Measurements from ENCODE around the gene MGMT.

The MGMT gene

DNA sequence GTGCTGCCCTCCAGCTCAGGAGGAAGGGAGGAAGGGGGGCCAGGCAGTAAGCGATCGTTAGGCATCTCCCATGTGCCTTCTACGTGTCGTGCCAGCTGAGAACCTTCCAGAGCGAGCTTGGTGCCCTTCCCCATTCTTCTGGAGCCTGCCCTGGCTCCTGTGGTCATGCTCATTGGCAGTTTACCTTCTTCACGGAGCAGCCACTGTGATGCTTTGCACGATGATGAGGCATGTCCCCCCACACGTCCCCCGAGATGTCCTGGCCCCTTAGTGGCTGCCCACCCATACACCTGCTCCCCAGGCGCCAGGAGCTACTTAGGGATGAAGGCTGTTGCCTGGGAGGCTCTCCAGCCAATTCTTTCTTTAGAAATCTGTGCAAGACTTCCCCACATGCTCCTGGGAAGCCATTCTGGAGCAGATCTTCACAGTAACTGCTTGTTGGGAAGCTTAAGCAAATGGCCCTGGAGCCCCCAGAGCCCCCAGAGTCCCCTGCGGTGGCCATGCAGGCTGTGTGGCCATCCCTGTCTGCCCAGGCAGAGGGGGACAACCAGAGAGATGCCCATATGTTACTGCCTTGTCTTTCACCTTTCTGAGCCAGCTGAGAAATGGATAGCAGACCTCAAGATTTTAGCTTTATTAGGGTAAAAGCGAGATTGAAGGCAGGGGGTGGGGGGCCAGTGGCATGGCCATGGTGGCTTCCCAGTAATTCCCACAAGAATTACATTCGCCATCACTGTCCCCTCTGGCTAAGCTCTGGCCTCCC lies 298.0 kb downstream of the MGMT start:
- DNase-seq: no peak

DNA sequence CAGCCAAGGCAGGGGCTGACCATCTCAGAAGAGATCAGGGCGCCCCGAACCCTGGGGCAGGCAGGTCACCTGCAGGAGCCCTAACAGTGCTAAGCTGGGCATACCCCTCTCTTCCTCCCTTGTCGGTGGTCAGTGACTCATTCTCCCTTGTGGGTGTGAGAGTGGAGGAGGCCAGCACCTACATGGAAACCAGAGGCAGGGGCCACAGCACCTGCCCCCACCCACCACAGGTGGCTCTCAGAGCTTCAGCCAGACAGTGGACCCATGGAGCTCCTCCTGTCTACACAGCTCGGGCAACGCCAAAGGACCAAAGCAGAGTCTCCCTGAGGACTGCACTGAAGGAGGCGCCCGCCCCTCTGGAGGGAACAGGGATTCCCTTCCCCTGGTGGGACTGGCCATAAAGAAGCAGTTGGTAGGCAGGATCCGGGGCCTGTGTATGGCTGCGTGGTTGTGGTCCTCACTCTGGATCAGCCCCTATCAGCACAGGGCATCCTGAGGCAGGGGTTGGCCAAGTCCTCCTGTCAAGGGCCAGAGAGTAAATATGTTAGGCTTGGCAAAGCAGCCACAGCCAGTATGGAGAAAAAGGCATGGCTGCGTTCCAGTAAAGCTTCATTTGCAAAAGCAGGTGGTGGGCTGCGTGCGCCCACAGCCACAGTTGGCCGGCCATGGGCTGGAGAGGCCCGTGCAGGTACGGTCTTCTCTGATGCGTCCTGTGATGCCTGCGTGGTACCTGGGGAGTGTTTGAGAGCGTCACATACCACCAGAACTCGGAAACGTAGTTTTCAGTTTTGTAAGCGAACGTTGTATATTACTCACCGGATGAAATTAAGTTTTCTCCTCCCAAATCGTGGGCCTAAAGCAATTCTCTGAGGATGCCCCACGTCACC lies 298.9 kb downstream of the MGMT start:
- DNase-seq: no peak

DNA sequence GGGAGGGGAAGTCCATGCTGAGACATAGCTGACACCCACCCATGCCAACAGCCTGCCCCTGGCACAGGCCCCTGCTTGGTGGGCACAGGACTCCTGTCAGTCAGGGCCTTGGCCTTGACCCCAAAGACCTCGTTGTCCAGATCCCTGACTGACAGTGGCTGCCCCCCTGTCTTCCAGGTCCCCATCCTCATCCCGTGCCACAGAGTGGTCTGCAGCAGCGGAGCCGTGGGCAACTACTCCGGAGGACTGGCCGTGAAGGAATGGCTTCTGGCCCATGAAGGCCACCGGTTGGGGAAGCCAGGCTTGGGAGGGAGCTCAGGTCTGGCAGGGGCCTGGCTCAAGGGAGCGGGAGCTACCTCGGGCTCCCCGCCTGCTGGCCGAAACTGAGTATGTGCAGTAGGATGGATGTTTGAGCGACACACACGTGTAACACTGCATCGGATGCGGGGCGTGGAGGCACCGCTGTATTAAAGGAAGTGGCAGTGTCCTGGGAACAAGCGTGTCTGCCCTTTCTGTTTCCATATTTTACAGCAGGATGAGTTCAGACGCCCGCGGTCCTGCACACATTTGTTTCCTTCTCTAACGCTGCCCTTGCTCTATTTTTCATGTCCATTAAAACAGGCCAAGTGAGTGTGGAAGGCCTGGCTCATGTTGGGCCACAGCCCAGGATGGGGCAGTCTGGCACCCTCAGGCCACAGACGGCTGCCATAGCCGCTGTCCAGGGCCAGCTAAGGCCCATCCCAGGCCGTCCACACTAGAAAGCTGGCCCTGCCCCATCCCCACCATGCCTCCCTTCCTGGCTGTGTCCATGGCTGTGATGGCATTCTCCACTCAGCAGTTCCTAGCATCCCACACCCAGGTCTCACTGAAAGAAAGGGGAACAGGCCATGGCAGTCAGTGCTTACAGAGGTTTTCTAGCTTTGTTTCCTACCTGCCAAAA lies 299.8 kb downstream of the MGMT start:
- no peak for DNase-seq

DNA sequence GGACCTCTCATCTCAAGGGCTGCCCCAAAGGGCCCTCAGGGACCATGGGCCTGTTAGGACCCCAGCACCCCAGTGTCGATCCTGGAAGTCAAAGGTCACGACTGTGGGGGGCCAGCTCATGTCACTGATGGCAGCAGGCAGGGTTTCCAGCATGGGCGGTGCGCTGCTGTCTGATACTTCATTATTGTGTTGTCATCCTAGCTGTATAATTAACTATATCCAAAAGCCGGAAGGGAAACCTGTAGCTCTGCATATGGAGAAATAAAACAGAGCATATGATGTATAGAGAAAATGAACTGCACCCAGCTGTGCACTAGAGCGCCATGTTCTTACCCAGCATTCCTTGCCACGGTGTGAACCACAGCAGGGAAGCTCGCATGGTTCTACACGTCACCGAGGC lies 300.7 kb downstream of the MGMT start:
- no peak for DNase-seq

DNA sequence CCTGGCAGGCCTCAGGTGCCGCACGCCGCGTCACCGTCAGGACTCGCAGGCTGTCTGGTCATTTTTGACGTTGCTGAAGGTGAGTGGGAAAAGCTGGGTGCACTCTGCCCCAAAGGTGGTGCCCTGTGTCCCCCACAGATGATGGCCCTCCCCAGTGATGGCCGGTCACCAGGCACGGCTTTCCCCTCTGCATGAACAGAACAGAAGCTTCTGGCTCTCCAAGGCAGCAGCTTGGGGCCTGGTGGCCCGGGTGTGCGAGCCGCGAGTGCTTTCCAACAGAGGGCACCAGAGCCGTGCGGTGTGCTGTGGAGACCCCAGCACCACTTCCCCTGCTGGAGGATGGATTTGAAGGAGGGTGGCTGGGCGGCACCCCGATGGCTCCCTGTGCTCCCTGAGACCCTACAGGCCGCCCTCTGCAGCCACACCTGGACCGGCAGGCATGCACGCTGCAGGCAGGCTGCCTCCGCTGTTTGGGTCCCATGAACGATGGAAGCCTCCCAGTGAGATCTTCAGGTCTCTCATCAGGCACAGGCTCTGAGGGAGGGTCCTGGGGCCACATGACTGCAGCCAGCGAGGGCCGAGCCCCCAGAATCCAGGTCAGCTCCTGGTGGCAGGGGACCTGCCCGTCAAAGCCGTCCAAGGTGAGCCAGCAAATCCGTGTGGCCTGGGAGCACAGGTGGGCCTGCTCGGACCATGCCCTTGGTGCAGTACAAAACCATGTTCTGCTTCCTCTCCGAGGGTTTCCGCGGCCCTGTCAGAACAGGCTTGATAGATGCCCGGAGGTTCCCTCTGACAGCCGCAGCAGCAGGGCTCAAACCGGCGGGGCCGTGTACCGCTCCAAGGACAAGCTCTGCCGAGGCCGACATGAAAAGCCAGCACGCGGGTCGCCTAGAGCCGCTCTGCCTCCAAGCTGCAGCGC lies 301.7 kb downstream of the MGMT start:
- DNase-seq: no peak

DNA sequence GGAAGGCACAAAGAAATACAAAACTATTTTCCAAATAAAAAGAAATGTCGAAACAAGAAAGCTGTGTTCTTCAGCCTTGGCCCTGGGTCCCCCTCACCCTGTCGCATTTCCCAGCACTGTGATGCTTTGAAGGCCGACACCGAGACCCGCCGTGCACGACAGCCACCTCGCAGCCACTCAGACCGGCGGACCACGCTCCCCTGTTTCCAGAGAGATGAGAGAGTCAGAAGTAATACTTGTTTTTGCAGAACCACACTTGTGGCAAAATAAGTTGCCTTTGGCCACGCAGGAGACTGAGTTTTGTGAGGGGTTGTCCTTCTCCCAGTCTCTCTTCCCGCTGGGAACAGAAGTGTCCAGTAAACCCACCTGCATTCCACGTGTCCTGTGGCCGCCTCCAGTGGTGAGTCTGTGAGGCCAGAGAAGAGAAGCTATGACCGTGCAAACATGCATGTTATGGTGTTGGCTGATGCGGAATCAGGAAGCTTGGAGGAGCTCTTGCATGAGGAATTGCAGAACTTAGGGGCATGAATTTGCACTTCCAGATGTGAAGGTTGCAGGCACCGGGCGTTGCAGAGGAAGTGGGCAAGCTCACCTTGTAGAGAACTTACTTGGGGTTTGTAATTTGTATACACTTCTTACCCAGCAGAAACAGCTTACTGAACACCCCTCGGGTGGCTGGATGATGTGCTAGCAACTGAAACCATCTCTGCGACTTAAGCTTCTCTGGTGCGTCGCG lies 302.5 kb downstream of the MGMT start:
- DNase-seq: no peak

DNA sequence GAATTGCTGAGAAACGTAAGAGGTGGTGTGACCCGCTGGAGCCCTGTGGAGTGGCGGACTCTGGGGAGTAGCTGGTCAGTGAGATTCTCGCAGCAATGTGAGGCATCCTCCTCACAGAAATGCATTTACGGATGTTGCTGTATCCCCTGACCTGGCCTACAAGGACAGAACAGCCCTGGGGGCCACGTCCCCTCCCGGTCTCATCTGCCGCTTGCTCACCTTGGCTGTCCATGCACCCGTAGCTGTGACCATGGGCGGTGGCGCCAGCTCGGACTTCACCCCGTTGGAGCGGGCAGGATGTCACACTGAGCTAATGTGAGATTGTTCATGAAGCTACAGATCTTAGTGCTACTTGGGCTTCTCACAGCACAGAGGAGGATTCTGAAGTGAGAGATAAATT lies 303.2 kb downstream of the MGMT start:
- no peak for DNase-seq

DNA sequence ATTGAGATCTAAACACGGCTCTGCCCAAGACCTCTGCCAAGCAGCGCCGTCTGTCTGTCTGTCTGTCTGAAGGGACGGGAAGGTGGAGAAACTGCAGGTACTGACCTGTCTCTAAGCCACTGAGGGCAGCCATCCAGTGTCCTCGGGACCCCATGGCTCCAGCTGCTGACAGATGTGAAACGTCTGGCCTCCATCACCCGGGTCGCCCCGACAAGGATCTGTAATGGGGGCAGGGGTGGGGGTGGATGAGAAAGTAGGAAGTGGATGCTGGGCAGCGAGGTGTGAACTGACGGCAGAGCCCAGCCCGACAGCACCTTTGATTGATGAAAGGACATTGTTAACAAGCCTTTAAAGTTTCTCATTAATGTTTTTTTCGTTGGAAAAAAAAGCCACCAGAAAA lies 304.0 kb downstream of the MGMT start:
- no peak for DNase-seq

DNA sequence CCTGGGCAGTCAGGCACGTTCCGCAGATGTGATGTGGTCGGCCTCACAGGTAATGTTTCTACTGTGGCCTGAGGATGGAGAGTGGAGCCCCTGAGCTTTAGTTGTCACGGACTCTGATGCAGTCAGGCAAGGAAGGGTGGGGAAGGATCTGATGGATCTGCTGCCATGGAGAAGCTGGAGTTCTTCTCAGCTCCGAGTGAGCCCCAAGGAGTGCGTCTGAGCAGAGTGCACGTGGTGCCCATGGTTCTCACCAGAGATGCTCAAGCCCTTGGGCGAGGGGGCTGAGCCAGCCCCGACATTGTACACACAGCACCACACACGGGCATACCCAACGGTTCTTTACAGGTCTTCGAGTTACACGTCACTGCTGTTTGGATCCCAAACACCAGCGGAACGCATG lies 304.5 kb downstream of the MGMT start:
- no peak for DNase-seq

DNA sequence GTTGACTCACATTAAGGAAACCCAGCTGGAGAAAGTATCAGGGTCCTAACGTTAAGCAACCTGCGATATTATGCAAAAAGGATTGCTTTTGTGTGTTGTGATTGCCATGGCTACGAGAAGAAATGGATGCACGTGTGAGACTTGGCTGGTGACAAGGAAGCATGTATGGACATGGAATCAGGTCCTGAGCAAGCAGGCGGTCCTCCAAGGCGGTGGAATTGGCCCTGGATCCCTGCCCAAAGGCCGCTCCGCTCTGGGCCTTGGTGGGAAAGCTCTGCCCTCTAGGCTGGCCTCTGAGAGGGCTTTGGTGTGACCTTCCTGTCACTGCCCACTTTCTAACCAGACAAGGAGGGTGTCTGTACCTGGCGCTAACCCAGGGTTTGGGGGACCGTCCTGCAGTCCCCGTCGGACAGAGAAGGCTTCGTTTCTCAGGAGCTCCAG lies 305.0 kb downstream of the MGMT start:
- no peak for DNase-seq

DNA sequence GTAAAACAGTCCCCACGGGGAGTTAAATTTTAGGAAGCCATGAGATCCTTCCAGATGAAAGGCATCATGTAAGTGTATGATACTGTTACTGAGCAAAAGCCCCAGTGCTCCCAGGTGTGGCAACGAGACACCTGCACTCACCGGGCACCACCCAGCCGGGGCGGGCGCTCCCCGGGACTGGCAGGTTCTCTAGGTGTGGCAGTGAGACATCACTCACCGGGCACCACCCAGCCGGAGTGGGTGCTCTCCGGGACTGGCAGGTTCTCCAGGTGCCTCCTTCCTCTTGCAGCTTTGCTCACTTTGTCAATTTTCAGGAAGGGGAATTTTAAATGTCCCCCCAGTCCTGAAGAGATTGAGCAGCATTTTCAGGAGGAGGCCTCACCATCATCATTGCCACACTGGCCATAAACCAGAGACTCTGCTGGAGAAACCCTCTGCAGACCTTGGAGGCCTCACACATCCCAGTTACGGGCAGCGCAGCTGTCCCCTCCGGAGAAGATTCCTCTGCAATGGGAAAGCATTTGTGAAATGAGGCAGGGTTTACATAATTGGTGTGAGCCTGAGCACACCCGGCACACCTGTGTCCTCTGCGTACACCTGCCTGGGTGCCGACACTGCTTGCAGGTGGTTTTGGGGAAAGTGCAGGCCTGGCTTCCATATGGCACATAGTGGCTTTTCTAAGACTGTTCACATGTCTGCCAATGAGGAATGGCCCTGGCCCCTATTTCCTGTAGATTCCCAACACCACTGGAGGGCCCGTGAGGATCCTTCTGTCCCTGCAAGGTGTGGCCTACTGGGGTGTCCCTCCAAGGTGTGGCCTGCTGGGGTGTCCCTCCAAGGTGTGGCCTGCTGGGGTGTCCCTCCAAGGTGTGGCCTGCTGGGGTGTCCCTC lies 305.7 kb downstream of the MGMT start:
- DNase-seq: no peak

DNA sequence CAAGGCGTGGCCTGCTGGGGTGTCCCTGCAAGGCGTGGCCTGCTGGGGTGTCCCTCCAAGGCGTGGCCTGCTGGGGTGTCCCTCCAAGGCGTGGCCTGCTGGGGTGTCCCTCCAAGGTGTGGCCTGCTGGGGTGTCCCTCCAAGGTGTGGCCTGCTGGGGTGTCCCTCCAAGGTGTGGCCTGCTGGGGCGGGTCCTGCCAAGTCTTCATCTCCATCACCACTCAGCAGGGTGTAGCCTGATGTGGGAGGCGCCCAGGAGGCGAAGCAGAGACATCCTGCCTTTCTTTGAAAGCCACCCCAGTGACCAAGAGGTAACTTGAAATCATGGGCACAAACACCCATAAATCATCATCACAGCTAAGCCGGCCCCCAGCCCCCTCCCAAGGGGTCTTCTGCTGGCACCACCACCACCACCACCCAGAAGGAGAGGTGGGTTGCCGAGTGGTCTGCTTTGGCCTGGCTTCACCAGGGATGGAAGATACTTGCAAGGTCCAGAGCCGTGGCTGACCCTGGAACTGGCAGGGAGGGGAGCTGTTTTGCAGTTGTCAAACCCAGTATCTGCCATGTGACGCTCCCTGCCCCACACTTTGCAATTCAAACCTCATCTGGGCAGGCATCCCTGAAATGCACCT lies 306.4 kb downstream of the MGMT start:
- DNase-seq: no peak

DNA sequence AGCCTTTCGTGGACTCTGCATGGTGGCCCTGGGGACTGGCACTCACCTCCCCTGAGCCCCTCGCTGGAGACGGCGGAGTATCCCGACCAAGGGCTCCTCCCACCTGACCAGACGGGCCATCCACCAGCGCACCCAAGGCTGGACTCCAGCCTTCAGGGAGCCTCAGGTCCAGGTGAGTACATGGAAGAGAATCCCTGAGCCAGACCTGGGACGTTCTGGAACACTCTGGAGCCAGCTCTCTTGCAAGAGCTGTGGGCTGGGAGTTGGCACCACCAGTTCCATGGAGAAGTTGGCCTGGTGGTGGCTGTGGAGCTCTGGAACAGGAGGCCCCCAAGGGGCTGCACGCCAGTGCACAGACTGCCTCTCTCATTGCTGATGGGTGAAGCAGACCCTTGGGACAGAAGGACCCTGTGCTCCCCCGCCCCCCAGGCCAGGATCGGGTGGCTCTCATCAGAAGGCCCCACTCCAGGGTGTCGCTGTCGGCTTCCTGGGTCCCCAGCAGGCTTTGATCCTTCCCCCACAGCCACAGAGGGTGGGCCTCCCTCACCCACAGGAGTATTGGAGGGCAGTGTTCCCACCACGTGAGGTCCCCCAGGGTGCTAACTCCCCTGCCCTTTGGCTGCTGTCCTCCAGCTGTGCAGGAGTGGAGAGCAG lies 307.2 kb downstream of the MGMT start:
- no peak for DNase-seq

DNA sequence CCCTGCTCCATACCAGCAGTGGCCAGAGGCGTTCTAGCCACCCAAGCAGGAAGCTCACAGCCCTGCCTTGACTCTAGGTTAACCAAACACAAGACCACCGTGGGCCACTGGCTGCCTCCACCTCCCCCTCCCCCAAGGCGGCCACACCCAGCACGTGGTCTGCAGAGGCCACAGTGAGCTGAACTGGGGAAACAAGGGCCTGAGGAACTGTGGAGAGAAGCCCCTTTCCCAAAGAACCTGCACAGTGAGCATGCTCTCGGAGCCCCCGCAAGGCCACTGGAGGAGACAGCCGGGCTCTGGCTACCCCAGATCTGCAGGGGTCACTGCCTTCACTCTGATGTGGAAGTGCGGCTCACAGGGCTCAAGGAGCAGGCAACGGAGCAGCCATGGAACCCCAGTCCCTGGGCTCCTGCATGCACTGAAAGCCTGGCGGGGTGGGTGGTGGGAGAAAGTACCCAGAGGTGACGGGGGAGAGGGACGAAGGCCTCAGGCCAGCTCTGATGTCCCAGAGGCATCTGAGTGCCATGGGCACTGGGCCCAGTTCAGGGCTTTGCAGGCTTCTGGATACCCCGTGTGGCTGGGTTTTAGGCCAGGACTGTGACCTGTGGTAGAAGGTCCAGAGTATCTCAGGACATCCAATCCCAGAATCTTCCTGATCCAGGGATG lies 307.8 kb downstream of the MGMT start:
- DNase-seq: no peak

DNA sequence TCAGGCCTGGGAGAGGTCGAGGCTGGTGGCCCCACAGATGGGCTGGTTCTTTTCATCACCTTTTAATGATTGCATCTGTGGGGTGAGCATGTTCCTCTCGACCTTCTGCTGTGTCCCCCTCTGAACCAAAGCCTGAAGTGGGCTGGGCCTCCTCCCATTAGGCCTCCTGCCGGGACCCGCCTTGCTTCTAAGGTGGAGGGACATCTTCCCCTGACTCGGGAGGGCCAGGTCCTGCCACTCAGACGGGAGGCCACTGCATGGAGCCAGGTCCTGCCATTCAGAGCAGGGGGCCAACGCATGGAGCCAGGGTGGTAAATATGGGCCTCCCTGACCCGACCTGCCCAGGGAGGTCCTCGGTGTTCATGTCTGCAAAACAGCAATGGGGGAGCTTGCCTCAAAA lies 308.6 kb downstream of the MGMT start:
- no peak for DNase-seq

DNA sequence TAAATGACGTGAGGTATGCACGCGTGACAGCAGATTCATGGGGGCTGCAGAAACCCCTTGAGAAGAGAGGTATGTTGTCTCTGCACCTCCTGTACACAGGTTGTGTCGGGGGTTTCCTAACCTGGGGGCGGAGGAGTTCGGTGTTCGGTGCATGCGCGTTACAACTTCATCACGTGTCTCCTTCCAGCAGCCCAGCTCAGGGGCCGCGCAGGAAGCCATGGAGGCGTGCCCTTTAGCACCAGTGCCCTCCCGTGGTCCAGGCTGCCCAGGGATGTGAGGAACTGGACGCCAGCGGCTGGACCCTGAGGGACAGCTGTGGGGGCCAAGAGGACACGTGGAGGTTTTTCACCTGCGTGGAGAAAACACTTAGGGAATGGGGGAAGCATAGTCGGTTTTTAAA lies 310.6 kb downstream of the MGMT start:
- DNase-seq: no peak

DNA sequence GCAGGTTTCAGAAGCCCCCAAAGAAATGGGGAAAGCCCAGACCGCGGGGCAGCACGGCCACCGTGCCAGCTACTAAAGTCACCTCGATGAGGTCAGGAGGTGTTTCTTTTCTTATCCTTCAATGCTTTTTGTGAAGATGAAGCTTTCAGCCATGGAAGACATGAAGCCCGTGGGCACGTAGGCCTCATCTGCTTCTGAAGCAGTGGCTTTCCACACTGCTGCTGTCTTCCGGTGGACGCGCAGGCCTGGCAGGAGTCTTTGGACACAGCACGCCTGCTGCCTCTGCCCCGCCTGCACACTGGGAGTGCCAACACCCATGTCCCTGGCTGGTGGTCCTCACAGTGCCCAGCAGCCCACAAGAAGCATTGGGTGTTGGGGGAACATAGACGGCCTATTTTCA lies 311.5 kb downstream of the MGMT start:
- DNase-seq: no peak

Measured in left hindlimb (tissue), 1 donor.